22Rv1 (cell line): ENCODE data around the gene CLRN3.

Experiments
- H3K27ac ChIP-seq: fragments of 450-650 bp; 2 replicates; pipeline ENCODE4 v1.5.1; 2017
- ZFX ChIP-seq: fragments of 450-650 bp; IDR thresholded peaks from 2 replicates; pipeline ENCODE4 v1.6.1; 2017; ENCODE audit warnings: antibody characterized with exemption, borderline replicate concordance
- TF ChIP-seq, protein P1 (sequence below): fragments of 450-650 bp; IDR thresholded peaks from 2 replicates; pipeline ENCODE4 v1.5.1; 2017; ENCODE audit warnings: mild to moderate bottlenecking

Gene CLRN3

DNA sequence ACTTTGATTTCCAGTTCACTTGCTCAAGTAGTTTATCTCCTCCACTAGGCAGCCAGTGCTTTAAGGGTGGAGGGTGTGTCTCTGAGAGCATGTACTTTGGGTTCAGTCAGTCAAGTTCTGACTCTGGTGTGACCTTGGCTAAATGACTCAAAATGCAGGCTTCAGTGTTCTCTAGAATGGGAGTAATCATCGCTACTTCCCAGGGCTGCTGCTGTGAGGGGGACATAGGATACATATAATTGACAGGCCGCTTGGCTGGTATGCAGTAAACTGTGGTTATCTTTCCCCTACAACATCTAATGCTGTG, 17.7 kb upstream of the CLRN3 start:
- no peak overlapping the region for H3K27ac ChIP-seq

DNA sequence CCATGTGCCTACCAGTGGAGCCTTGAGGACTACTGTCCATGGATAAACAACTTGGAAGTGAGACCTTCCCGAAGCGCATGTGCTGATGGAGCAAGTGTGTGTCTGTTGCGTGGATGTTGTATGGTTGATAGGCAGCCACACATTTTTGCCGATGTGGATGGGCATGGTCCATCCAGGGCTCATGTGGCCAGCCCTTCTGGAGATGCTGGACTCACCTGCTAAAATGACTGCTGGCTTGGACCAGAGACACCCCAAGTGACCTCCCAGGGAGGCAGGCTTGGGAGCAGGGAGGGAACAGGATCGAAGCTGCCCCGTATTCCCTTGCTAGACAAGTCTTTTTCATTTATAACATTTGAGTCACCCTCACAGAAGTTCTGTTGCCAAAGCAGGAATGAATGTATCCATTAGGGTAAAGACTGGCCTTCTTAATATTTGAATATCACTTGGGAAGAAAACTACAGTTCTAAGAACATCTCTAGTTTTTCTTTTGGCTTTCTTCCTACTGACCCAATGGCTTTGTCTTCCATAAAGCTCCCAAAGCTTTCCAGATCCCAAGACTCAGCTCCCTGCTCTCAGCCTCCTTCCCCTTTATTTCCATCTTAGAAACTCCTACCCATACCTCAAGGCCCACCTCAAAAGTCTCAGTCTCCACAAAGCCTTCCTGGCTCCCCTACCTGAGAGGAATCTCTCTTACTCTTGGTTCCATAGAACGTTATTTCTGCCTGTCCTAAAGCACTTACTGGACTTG, 17.1 kb upstream of the CLRN3 start:
- no peak overlapping the region for H3K27ac ChIP-seq
- TF ChIP-seq, protein P1, sequence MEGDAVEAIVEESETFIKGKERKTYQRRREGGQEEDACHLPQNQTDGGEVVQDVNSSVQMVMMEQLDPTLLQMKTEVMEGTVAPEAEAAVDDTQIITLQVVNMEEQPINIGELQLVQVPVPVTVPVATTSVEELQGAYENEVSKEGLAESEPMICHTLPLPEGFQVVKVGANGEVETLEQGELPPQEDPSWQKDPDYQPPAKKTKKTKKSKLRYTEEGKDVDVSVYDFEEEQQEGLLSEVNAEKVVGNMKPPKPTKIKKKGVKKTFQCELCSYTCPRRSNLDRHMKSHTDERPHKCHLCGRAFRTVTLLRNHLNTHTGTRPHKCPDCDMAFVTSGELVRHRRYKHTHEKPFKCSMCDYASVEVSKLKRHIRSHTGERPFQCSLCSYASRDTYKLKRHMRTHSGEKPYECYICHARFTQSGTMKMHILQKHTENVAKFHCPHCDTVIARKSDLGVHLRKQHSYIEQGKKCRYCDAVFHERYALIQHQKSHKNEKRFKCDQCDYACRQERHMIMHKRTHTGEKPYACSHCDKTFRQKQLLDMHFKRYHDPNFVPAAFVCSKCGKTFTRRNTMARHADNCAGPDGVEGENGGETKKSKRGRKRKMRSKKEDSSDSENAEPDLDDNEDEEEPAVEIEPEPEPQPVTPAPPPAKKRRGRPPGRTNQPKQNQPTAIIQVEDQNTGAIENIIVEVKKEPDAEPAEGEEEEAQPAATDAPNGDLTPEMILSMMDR = no peak
- no peak for TF ChIP-seq ZFX

More for the DNA sequence above, 17.7 kb upstream of the CLRN3 start:
- no peak for TF ChIP-seq ZFX
- TF ChIP-seq, protein P1 = no peak

DNA sequence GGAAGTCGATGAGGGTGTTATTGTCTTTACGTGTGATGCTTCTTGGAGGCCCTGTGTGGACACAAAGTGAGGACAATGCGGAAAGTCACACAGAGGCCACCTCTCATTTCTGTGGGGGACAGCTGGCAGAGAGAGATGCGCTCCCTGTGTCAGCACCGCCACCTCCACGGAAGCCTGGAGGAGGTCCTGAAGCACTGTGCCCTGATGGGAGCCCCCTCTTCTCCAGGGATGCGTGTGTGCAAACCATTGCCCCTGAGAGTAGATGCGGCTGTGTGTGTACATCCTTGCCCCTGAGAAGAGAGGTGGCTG, 16.2 kb upstream of the CLRN3 start:
- no peak overlapping the region for H3K27ac ChIP-seq
- no peak for TF ChIP-seq ZFX
- TF ChIP-seq, protein P1 = no peak

DNA sequence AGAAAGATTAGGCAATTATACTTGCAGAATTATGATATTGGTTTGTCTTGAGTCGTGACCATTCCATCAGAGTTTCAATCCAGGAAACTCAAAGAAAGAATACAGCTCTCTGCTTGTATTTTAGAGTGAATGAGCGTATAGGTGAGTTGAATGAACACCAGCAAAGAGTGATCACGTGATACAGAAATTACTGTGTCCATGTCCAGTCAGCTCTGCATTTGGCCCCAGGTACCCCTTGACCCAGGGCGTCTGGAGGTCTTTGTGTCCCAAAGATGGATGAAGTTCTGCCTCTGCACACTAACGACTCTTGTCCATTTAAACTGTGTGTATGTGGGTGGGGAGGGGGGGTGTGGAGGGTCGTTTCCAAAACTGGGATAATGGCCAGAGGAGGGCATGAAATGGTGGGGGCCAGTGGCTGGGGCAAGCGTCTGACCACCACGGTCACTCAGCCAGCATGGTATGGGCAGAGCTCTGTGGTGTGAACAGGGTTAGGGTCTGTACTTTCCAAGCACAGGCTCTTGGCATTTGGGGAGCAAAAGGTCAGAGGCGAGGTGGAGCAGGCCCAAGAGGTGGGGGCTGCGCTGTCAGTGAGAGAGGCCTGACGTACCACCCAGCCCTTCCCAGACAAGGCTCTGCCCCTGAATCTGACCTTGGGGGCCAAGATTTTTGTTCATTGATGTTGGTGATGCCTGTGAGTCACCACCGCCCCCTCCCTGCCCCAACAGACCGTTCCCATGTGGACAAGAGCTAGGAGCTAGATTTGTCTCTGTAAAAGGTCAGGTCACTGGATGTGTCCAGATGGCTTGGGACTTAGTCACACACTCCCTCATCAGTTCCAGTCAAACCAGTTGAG, 15.6 kb upstream of the CLRN3 start:
- TF ChIP-seq, protein P1 = no peak
- TF ChIP-seq ZFX = no peak
- H3K27ac ChIP-seq = no peak overlapping the region

DNA sequence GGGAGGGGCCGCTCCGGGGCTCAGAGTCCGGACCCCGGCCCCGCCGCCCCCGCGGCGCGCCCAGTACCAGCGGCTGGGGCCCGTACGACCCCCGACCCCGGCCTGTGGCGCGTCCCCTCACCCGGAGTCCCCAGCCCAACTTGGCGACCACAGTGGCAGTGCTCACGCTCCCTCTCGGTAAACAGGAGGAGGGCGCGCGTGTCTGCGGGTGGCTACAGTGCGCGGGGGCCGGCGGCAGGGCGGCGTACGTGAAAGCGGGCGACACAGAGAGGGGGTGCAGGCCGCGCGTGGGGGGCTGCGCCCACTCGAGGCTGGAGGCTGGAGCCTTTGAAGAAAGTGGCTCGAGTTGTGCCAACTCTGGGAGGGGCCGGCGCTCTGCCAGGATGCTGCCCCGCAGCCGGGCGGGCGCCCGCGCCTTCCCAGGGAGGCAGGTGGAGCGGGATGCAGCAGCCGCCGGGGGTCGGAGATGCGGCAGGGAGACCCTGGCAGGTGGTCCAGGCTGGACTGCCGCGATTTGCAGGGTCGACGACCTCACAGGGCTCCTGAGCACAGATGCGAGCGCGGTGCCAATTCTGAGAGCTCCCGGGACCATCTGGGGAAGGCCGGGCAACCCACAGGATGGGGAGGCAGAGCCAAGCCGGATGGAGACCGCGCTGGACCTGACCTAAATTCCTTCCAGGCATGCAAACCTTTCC, 14.8 kb upstream of the CLRN3 start:
- TF ChIP-seq, protein P1 = no peak
- no peak for TF ChIP-seq ZFX
- no peak overlapping the region for H3K27ac ChIP-seq

DNA sequence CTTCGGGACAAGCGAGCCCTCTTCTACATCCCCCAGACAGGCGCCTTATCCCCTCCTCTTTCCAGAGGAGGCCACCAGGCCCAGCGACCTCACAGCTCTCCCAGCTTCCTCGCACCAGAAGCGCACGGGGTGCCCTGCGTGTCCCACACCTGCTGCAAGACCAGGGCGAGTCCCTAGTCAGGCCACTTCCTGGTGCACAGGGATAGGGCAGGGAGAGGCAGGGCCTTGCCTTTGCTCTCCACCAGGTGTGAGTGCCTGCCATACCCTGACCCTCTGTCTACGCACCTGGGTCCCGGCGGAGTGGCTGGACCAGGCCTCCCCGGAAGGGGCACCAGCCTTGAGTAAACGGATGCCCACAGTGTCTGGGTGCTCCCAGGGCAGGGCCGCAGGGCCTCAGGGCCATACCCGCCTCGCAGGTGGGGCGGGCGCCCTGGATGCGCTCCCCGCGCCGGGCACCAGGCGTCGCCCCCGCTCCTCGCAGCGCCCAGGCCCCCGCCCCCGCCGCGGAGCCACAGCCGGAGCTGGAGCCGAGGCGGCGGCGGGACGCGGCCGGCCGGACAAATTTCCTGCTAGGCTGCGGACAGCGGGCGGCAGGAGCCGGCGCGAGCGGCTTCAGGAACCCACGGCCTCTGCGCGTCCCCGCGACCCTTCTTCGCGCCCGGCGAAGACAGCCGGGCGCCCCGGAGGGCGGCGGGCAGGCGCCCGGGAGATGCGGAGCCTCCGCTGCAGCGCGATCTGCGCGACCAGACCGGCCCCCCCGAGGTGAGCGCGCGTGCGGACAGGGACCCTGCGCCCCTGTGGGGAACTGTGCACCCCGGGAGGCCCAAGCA, 14.0 kb upstream of the CLRN3 start, which contains the start of gene PTPRE:
PTPRE (plus strand) TSS at position 556 of the 830 bp plus-strand sequence. CDS start 133,779 bp downstream, outside the sequence.
- TF ChIP-seq, protein P1 = peak; percentile 89
- no peak for TF ChIP-seq ZFX
- H3K27ac ChIP-seq = no peak within 1 kb of the TSS
